GM23338 (cell line): ENCODE results near the gene FOXI1.
"Not testable (repeated sequence)": the region's sequence is repeated elsewhere in the genome, so short reads cannot be mapped to it uniquely, and the experiment has no call there.

Experiments used
- EZH2 ChIP-seq: fragments of 200-600 bp; sonication (generic); IDR thresholded peaks from one replicate; pipeline ENCODE4 v1.8.0; 2017; ENCODE audit warnings: antibody characterized with exemption, mild to moderate bottlenecking, low read depth; ENCODE audit not compliant: unreplicated experiment
- EZH2phosphoT487 ChIP-seq: fragments of 200-600 bp; sonication (generic); IDR thresholded peaks from one replicate; pipeline ENCODE4 v1.8.1; 2018; ENCODE audit warnings: antibody characterized with exemption; ENCODE audit not compliant: unreplicated experiment

- not testable (repeated sequence) for TF ChIP-seq EZH2phosphoT487, EZH2
Observed at GRCh38 chr5:170141196-170141595, 35.5 kb downstream of the FOXI1 start.
